Activated T-cell treated with anti-CD3 and anti-CD28 coated beads, Interleukin-2, amount 50 U/mL, for 4 hours (primary cell): ENCODE data around the gene PTPA. TPM values are rescaled to one million over a fixed set of nuclear protein-coding genes. Genes with fewer than 3 reads are reported as not detected.
"Not testable (repeated sequence)": the region's sequence is repeated elsewhere in the genome, so short reads cannot be mapped to it uniquely, and the experiment has no call there.

Source experiments
- ATAC-seq, 2 donors: fragments of 200-7000 bp; cut with Tn5 transposase; one replicate each; pipeline ENCODE4 v1.10.0; 2021
- DNase-seq: peaks from one replicate; pipeline ENCODE4 v3.0.0-alpha.2; 2020
- H3K27me3 Mint-ChIP-seq: one replicate; pipeline ENCODE4 v1.8.0; 2021; ENCODE audit warnings: low read depth, mixed read lengths
- H3K36me3 Mint-ChIP-seq: one replicate; pipeline ENCODE4 v1.8.0; 2022; ENCODE audit warnings: mixed read lengths; ENCODE audit not compliant: insufficient read depth
- H3K4me1 Mint-ChIP-seq: one replicate; pipeline ENCODE4 v1.8.0; 2021; ENCODE audit warnings: low read depth, mixed read lengths
- H3K4me3 Mint-ChIP-seq: one replicate; pipeline ENCODE4 v1.8.0; 2021; ENCODE audit warnings: mild to moderate bottlenecking, moderate library complexity, mixed read lengths
- H3K9me3 Mint-ChIP-seq: one replicate; pipeline ENCODE4 v1.8.0; 2021; ENCODE audit warnings: mixed read lengths
- total RNA-seq, 3 donors: library from RNA; stranded (reverse); gene quantifications; one replicate each; pipeline ENCODE4 v1.2.1, GENCODE V29; 2021

The PTPA gene
- total RNA-seq, 3 donors from 2014 or later, result 80.7 to 90.2 (median 89.9) TPM

- no peak for ATAC-seq
- Mint-ChIP-seq H3K36me3 (no peaks in the 10 kb centered on the region), H3K4me1 (peaks cover 9% of the 10 kb centered on the region), H3K9me3 (no peaks in the 10 kb centered on the region), H3K27me3 (no peaks in the 10 kb centered on the region), H3K4me3 (no peak overlapping the region)
- no peak for DNase-seq
These were observed 51.4 kb downstream of the PTPA start for GRCh38 chr9:129162497-129163197.

- H3K4me3 Mint-ChIP-seq, H3K36me3 Mint-ChIP-seq, H3K27me3 Mint-ChIP-seq, DNase-seq, ATAC-seq, H3K9me3 Mint-ChIP-seq: not testable (repeated sequence)
- H3K4me1 Mint-ChIP-seq, result peaks cover 14% of the 10 kb centered on the region
These were observed 52.0 kb downstream of the PTPA start for GRCh38 chr9:129163198-129163670.

- no peak overlapping the region for H3K4me3 Mint-ChIP-seq
- no peaks in the 10 kb centered on the region for H3K9me3 Mint-ChIP-seq
- no peak for ATAC-seq
- no peaks in the 10 kb centered on the region for H3K36me3 Mint-ChIP-seq
- peaks cover 14% of the 10 kb centered on the region for H3K4me1 Mint-ChIP-seq
- H3K27me3 Mint-ChIP-seq, result no peaks in the 10 kb centered on the region
- DNase-seq, result no peak
These were observed 52.5 kb downstream of the PTPA start for GRCh38 chr9:129163753-129164152.

GRCh38 chr9:129164246-129164930, 53.2 kb downstream of the PTPA start:
- H3K27me3 Mint-ChIP-seq, result no peaks in the 10 kb centered on the region
- DNase-seq (no peak), ATAC-seq (no peak)
- no peaks in the 10 kb centered on the region for H3K9me3 Mint-ChIP-seq
- no peak overlapping the region for H3K4me3 Mint-ChIP-seq
- no peaks in the 10 kb centered on the region for H3K36me3 Mint-ChIP-seq
- H3K4me1 Mint-ChIP-seq, result peaks cover 14% of the 10 kb centered on the region

- no peaks in the 10 kb centered on the region for H3K9me3 Mint-ChIP-seq
- H3K27me3 Mint-ChIP-seq, result no peaks in the 10 kb centered on the region
- no peak overlapping the region for H3K4me3 Mint-ChIP-seq
- no peak for ATAC-seq
- no peak for DNase-seq
- peaks cover 14% of the 10 kb centered on the region for H3K4me1 Mint-ChIP-seq
- H3K36me3 Mint-ChIP-seq, result no peaks in the 10 kb centered on the region
These were observed 54.0 kb downstream of the PTPA start for GRCh38 chr9:129165198-129165597.

GRCh38 chr9:129166623-129167557, 55.7 kb downstream of the PTPA start:
- Mint-ChIP-seq H3K9me3 (no peaks in the 10 kb centered on the region), H3K36me3 (no peaks in the 10 kb centered on the region), H3K27me3 (no peaks in the 10 kb centered on the region), H3K4me1 (peaks cover 14% of the 10 kb centered on the region), H3K4me3 (peak overlapping the region; percentile 53)
- DNase-seq (peak; percentile 22), ATAC-seq (peak; percentile 54 to 57)

GRCh38 chr9:129170229-129170628, 59.0 kb downstream of the PTPA start:
- peaks cover 4% of the 10 kb centered on the region for H3K27me3 Mint-ChIP-seq

GRCh38 chr9:129171993-129172751, 61.0 kb downstream of the PTPA start:
- peaks cover 16% of the 10 kb centered on the region for H3K4me1 Mint-ChIP-seq
- no peak for ATAC-seq
- H3K9me3 Mint-ChIP-seq, result no peaks in the 10 kb centered on the region
- no peak for DNase-seq
- peaks cover 4% of the 10 kb centered on the region for H3K27me3 Mint-ChIP-seq
- H3K4me3 Mint-ChIP-seq, result no peak overlapping the region
- H3K36me3 Mint-ChIP-seq, result no peaks in the 10 kb centered on the region

More at GRCh38 chr9:129170229-129170628, 59.0 kb downstream of the PTPA start:
- ATAC-seq (no peak), DNase-seq (no peak)
- Mint-ChIP-seq H3K4me3 (no peak overlapping the region), H3K36me3 (no peaks in the 10 kb centered on the region), H3K9me3 (no peaks in the 10 kb centered on the region), H3K4me1 (peaks cover 17% of the 10 kb centered on the region)

- no peak overlapping the region for H3K4me3 Mint-ChIP-seq
- H3K27me3 Mint-ChIP-seq, result peaks cover 4% of the 10 kb centered on the region
- no peak for DNase-seq
These were observed 61.6 kb downstream of the PTPA start for GRCh38 chr9:129172816-129173215.

GRCh38 chr9:129173296-129174101, 62.3 kb downstream of the PTPA start:
- H3K4me1 Mint-ChIP-seq, result peaks cover 9% of the 10 kb centered on the region
- peak overlapping the region; percentile 52 for H3K4me3 Mint-ChIP-seq
- ATAC-seq, result no peak
- H3K36me3 Mint-ChIP-seq, result no peaks in the 10 kb centered on the region
- no peaks in the 10 kb centered on the region for H3K9me3 Mint-ChIP-seq
- H3K27me3 Mint-ChIP-seq, result peaks cover 4% of the 10 kb centered on the region
- no peak for DNase-seq

More at GRCh38 chr9:129172816-129173215, 61.6 kb downstream of the PTPA start:
- Mint-ChIP-seq H3K9me3 (no peaks in the 10 kb centered on the region), H3K4me1 (peaks cover 12% of the 10 kb centered on the region), H3K36me3 (no peaks in the 10 kb centered on the region)
- no peak for ATAC-seq

GRCh38 chr9:129174102-129174723, 63.0 kb downstream of the PTPA start:
- no peaks in the 10 kb centered on the region for H3K36me3 Mint-ChIP-seq
- H3K4me1 Mint-ChIP-seq, result peaks cover 9% of the 10 kb centered on the region
- peak; percentile 15 to 24 for ATAC-seq
- H3K4me3 Mint-ChIP-seq, result peak overlapping the region; percentile 80
- H3K27me3 Mint-ChIP-seq, result peaks cover 8% of the 10 kb centered on the region
- H3K9me3 Mint-ChIP-seq, result no peaks in the 10 kb centered on the region
- DNase-seq, result peak; percentile 81

- H3K4me3 Mint-ChIP-seq, result peak overlapping the region; percentile 80
- H3K36me3 Mint-ChIP-seq, result no peaks in the 10 kb centered on the region
- H3K4me1 Mint-ChIP-seq, result peaks cover 9% of the 10 kb centered on the region
- peaks cover 8% of the 10 kb centered on the region for H3K27me3 Mint-ChIP-seq
- DNase-seq (no peak), ATAC-seq (no peak)
- H3K9me3 Mint-ChIP-seq, result no peaks in the 10 kb centered on the region
These were observed 63.7 kb downstream of the PTPA start for GRCh38 chr9:129174724-129175514.
